Measurements from ENCODE around the gene CYTH2.
A peak's percentile ranks its signal among the peaks of the same experiment; 100 is the strongest.

CYTH2 gene

DNA sequence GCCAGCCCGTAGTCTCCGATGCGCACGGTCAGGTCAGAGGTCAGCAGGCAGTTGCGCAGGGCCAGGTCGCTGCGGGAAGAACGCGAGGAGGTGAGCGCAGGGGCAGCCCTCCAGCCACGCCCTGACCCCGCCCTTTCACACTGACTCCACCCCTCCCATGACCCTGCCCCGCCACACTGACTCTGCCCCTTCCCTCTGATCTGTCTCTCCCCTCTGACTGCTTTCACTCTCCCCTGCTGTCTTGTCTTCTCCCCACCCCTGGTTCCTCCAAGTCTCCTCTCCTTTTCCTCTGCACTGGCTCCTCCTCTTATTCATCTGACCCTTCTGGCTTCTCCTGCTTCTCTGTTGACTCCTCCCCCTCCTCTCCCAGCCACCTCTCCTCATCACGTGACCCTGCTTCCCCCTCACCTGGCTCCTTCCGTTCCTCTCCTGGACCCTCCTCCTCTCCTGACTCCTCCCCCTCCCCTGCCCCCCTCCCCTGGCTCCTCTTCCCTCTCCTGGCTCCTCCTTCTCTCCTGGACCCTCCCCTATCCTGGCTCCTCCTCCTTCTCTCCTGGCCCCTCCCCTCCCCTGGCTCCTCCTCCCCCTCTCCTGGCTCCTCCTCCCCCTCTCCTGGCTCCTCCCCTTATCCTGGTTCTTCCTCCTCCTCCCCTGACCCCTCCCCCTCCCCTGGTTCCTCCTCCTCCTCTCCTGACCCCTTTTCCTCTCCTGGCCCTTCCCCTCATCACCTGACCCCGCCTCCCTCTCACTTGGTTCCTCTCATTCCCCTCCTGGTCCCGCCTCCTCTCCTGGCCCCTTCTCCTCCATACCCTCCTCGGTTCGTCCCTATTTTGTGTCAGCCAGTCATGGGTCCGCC lies 32.6 kb downstream of the CYTH2 start:
- no peak overlapping the region for H3K4me3 ChIP-seq (ENCODE audit: low read depth, low read length)
- TF ChIP-seq CTCF (IDR thresholded peaks at IDR 0.05; ENCODE audit: borderline replicate concordance, insufficient read depth, low read depth, low read length) = no peak

GRCh38 chr19:48502350-48503018 lies 33.3 kb downstream of the CYTH2 start:
- no peak for TF ChIP-seq CTCF (IDR thresholded peaks at IDR 0.05; ENCODE audit: borderline replicate concordance, insufficient read depth, low read depth, low read length)
- no peak overlapping the region for H3K4me3 ChIP-seq (ENCODE audit: low read depth, low read length)

GRCh38 chr19:48506138-48506733 lies 37.1 kb downstream of the CYTH2 start:
- peak; percentile 28; the same call in 1 of the 2 replicates for TF ChIP-seq CTCF (IDR thresholded peaks at IDR 0.05; ENCODE audit: borderline replicate concordance, insufficient read depth, low read depth, low read length)
- no peak overlapping the region for H3K4me3 ChIP-seq (ENCODE audit: low read depth, low read length)

DNA sequence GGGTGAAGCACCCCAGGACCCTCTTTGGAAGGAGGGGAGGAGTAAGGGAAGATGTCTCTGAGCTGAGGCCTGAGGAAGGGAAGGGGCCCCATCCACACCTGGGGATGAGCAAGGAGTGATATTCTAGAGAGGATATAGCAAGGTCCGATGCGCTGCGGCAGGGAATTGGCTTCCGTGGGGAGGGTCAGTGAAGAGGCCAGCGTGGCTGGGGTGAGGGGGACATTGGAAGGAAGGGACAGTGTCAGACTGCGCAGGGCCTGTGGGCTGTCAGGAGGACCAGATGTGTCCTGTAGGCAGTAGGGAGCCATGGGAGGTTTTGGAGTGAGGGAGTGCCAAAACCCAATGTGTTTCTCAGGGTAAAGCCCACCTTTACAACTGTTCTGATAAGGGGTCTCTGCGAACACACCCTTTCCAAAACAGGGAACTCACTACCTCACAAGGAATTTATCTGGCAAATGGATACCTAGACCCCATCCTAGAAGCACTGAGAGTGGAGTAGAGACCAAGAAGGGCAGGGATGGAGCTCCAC lies 38.8 kb downstream of the CYTH2 start:
- H3K4me3 ChIP-seq (ENCODE audit: low read depth, low read length) = no peak overlapping the region
- no peak for TF ChIP-seq CTCF (IDR thresholded peaks at IDR 0.05; ENCODE audit: borderline replicate concordance, insufficient read depth, low read depth, low read length)

DNA sequence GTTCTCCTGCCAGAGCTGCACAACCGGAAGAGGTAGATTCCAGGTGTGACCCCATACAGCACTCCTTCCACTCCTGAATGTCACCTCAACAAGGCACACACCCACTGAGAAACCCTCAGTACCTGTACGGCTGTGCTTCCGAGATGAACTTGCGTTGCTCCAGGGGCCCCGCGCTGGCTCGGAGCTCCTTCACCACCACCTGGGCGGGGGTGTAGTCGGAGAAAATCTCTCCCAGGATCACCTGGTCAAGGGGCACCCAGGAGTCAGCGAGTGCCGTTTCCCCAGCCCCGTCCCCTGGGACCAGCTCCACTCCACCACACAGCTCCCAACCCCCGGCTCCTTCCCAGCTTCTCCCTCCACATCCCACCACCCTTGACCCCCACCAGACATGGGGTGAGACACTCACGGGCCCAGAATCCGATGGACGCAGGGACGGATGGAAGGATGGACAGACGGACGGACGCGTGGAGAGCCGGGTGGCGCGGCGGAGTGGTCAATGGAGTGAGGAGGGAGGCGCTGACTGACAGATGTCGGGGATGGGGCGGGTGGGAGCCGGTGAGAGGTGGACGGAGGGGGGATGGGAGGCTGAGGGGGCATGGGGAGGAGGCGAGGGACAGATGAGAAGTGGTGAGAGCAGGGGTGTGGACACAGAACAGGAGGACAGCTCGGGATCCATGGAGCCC lies 39.7 kb downstream of the CYTH2 start:
- TF ChIP-seq CTCF (IDR thresholded peaks at IDR 0.05; ENCODE audit: borderline replicate concordance, insufficient read depth, low read depth, low read length) = no peak
- H3K4me3 ChIP-seq (ENCODE audit: low read depth, low read length) = no peak overlapping the region

GRCh38 chr19:48509467-48510194 lies 40.5 kb downstream of the CYTH2 start:
- H3K4me3 ChIP-seq (ENCODE audit: low read depth, low read length) = no peak overlapping the region
- TF ChIP-seq CTCF (IDR thresholded peaks at IDR 0.05; ENCODE audit: borderline replicate concordance, insufficient read depth, low read depth, low read length) = no peak
